Activated CD4-positive, alpha-beta T cell treated with anti-CD3 and anti-CD28 coated beads, Interleukin-2, Interleukin-6, amounts not matched to agents 100 ng/mL and 50 ng/mL, durations not matched to agents 16 hours and 8 hours (primary cell): ENCODE measurements around the gene LCE1B.

Experiments
- DNase-seq: peaks from one replicate; pipeline ENCODE4 v3.0.0-alpha.2; 2020

LCE1B gene

GRCh38 chr1:152811671-152812070 lies at the start of gene LCE1B:
Gene LCE1B (plus strand): TSS chr1:152811971. CDS start chr1:152812447, 476 bp downstream.
- no peak for DNase-seq

- DNase-seq, result no peak
These were observed 42.8 kb upstream of the LCE1B start for GRCh38 chr1:152768847-152769533.

- no peak for DNase-seq
These were observed 41.4 kb upstream of the LCE1B start for GRCh38 chr1:152770411-152770810.

GRCh38 chr1:152774875-152775274 lies 36.9 kb upstream of the LCE1B start, which contains the start of gene LCE1F:
Gene LCE1F (plus strand): TSS chr1:152775140. CDS start chr1:152776372, 1,232 bp downstream.
- DNase-seq, result no peak

- no peak for DNase-seq
These were observed 35.4 kb upstream of the LCE1B start for GRCh38 chr1:152776361-152776760.

- DNase-seq, result peak; percentile 13
These were observed 34.1 kb upstream of the LCE1B start for GRCh38 chr1:152777510-152778137.

GRCh38 chr1:152783095-152783494 lies 28.7 kb upstream of the LCE1B start:
- peak; percentile 11 for DNase-seq

GRCh38 chr1:152786077-152786476 lies 25.7 kb upstream of the LCE1B start, which contains the start of gene LCE1E:
Gene LCE1E (plus strand): TSS chr1:152786257. CDS start chr1:152787300, 1,043 bp downstream.
- no peak for DNase-seq

- DNase-seq, result no peak
These were observed 16.1 kb upstream of the LCE1B start for GRCh38 chr1:152795686-152796085.

GRCh38 chr1:152796421-152796820 lies 15.3 kb upstream of the LCE1B start, which contains the start of gene LCE1D:
Gene LCE1D (plus strand): TSS chr1:152796721. CDS start chr1:152797795, 1,074 bp downstream.
- DNase-seq, result no peak

GRCh38 chr1:152801333-152801732 lies 10.4 kb upstream of the LCE1B start:
- DNase-seq, result no peak

- no peak for DNase-seq
These were observed 5.2 kb upstream of the LCE1B start, which contains the start of gene LCE1C for GRCh38 chr1:152806576-152806975. Gene LCE1C (minus strand): TSS chr1:152806651. CDS start chr1:152805478, 1,173 bp downstream.

- no peak for DNase-seq
These were observed 721 bp upstream of the LCE1B start for GRCh38 chr1:152811050-152811449.

GRCh38 chr1:152817309-152817708 lies 5.5 kb downstream of the LCE1B start:
- DNase-seq, result no peak

GRCh38 chr1:152823294-152823693 lies 11.5 kb downstream of the LCE1B start:
- no peak for DNase-seq

GRCh38 chr1:152824964-152825363 lies 13.2 kb downstream of the LCE1B start:
- no peak for DNase-seq

- DNase-seq, result no peak
These were observed 15.4 kb downstream of the LCE1B start, which contains the start of gene LCE1A for GRCh38 chr1:152827173-152827572. Gene LCE1A (plus strand): TSS chr1:152827473. CDS start chr1:152827473, 0 bp downstream.

- no peak for DNase-seq
These were observed 25.1 kb downstream of the LCE1B start for GRCh38 chr1:152836870-152837269.

- no peak for DNase-seq
These were observed 30.8 kb downstream of the LCE1B start, which contains the start of gene LCE6A for GRCh38 chr1:152842556-152842955. Gene LCE6A (plus strand): TSS chr1:152842856. CDS start chr1:152843521, 665 bp downstream.

GRCh38 chr1:152855661-152856060 lies 43.9 kb downstream of the LCE1B start:
- no peak for DNase-seq

GRCh38 chr1:152858062-152858461 lies 46.3 kb downstream of the LCE1B start:
- DNase-seq, result no peak

- DNase-seq, result no peak
These were observed 47.9 kb downstream of the LCE1B start, which contains the start of gene LCE7A for GRCh38 chr1:152859696-152860095. Gene LCE7A (plus strand): TSS chr1:152859996. CDS start chr1:152860698, 702 bp downstream.

- DNase-seq, result no peak
These were observed 48.4 kb downstream of the LCE1B start for GRCh38 chr1:152860129-152860528.

GRCh38 chr1:152861374-152861773 lies 49.6 kb downstream of the LCE1B start:
- DNase-seq, result no peak
